HepG2 (cell line): ENCODE data around the gene TPI1. TPM values are rescaled to one million over a fixed set of nuclear protein-coding genes. Genes with fewer than 3 reads are reported as not detected.

Experiments used
- ARNTL ChIP-seq: sonication (generic); formaldehyde crosslinking; IDR thresholded peaks from 2 replicates; pipeline ENCODE4 v1.4.0; 2020; ENCODE audit warnings: mild to moderate bottlenecking, missing genetic modification reagents
- CAMTA2 ChIP-seq: sonication (generic); formaldehyde crosslinking; IDR thresholded peaks from 2 replicates; pipeline ENCODE4 v1.4.0; 2020; ENCODE audit warnings: mild to moderate bottlenecking, missing genetic modification reagents, borderline replicate concordance
- CBX5 ChIP-seq: sonication (generic); formaldehyde crosslinking; IDR thresholded peaks from 2 replicates; pipeline ENCODE4 v1.4.0; 2020; ENCODE audit warnings: missing genetic modification reagents, borderline replicate concordance
- EED ChIP-seq: sonication (generic); formaldehyde crosslinking; IDR thresholded peaks from 2 replicates; pipeline ENCODE4 v1.5.0; 2020; ENCODE audit warnings: mild to moderate bottlenecking, missing genetic modification reagents
- HHEX ChIP-seq: IDR thresholded peaks from 2 replicates; pipeline ENCODE4 v1.6.1; 2016; ENCODE audit warnings: control low read depth
- HMGA1 ChIP-seq: sonication (generic); formaldehyde crosslinking; conservative IDR thresholded peaks from 2 replicates; pipeline ENCODE4 v1.4.0; 2020; ENCODE audit warnings: missing genetic modification reagents
- HMGXB4 ChIP-seq, 2 experiments: sonication (generic) in 1 of 2; formaldehyde crosslinking in 1 of 2; IDR thresholded peaks; 2 replicates each; pipeline versions ENCODE4 v1.4.0 to v1.6.1; 2018 to 2020; ENCODE audit warnings: missing genetic modification reagents in 2 of 2, borderline replicate concordance in 1 of 2, low read depth in 1 of 2, mild to moderate bottlenecking in 1 of 2, missing biosample characterization in 1 of 2
- HOXA3 ChIP-seq: sonication (generic); formaldehyde crosslinking; IDR thresholded peaks from 2 replicates; pipeline ENCODE4 v1.5.0; 2020; ENCODE audit warnings: missing genetic modification reagents
- KAT7 ChIP-seq: IDR thresholded peaks from 2 replicates; pipeline ENCODE4 v1.6.1; 2018; ENCODE audit warnings: borderline replicate concordance, missing compliant biosample characterization
- MXD4 ChIP-seq: IDR thresholded peaks from 2 replicates; pipeline ENCODE4 v1.6.1; 2016; ENCODE audit warnings: mild to moderate bottlenecking, missing biosample characterization, missing genetic modification reagents
- PPARG ChIP-seq: conservative IDR thresholded peaks from 2 replicates; pipeline ENCODE4 v1.6.1; 2016; ENCODE audit warnings: missing biosample characterization, missing genetic modification reagents
- SOX13 ChIP-seq, 3 experiments: fragments of 450-650 bp in 1 of 3; sonication (generic) in 1 of 3; formaldehyde crosslinking in 1 of 3; IDR thresholded peaks in 2 of 3; conservative IDR thresholded peaks in 1 of 3; 2 replicates each; pipeline versions ENCODE4 v1.5.0 to v1.6.1; 2016 to 2020; ENCODE audit warnings: antibody characterized with exemption in 1 of 3, mild to moderate bottlenecking in 1 of 3, missing compliant biosample characterization in 1 of 3, missing genetic modification reagents in 1 of 3, moderate library complexity in 1 of 3
- TBX2 ChIP-seq: sonication (generic); formaldehyde crosslinking; IDR thresholded peaks from 2 replicates; pipeline ENCODE4 v1.5.0; 2020; ENCODE audit warnings: missing genetic modification reagents, mild to moderate bottlenecking, borderline replicate concordance
- TFE3 ChIP-seq: IDR thresholded peaks from 2 replicates; pipeline ENCODE4 v1.6.1; 2016
- TGIF2 ChIP-seq: IDR thresholded peaks from 2 replicates; pipeline ENCODE4 v1.6.1; 2016; ENCODE audit warnings: control low read depth, missing compliant biosample characterization
- ZNF496 ChIP-seq: sonication (generic); formaldehyde crosslinking; IDR thresholded peaks from 2 replicates; pipeline ENCODE4 v1.8.1; 2023; ENCODE audit warnings: mild to moderate bottlenecking, moderate library complexity, missing genetic modification reagents; ENCODE audit not compliant: insufficient replicate concordance
- ZNF598 ChIP-seq: sonication (generic); formaldehyde crosslinking; IDR thresholded peaks from 2 replicates; pipeline ENCODE4 v1.5.1; 2020; ENCODE audit warnings: mild to moderate bottlenecking, missing genetic modification reagents, borderline replicate concordance
- ZSCAN25 ChIP-seq: sonication (generic); formaldehyde crosslinking; IDR thresholded peaks from 2 replicates; pipeline ENCODE4 v1.8.0; 2022; ENCODE audit warnings: mild to moderate bottlenecking, missing genetic modification reagents
- polyA plus RNA-seq, 8 experiments: library from polyadenylated mRNA; depleted of rRNA in 3 of 8; stranded (reverse) in 7 of 8; unstranded in 1 of 8; fragments of >200 nt; fragmentation: Illumina TruSeq in 4 of 8; extraction: Trizol in 4 of 8; gene quantifications; 2 replicates each; pipeline versions ENCODE4 v1.2.1 to v1.2.3, GENCODE V29; 2011 to 2016; ENCODE audit warnings: low read depth in 4 of 8, missing spikeins in 1 of 8, mixed read lengths in 1 of 8; ENCODE audit not compliant: insufficient read depth in 1 of 8
- total RNA-seq, 5 experiments: library from RNA; depleted of rRNA; stranded (reverse); fragments of >200 nt; fragmentation: Illumina TruSeq; extraction: Trizol; gene quantifications; 2 replicates each; pipeline ENCODE4 v1.2.3, GENCODE V29; 2016; ENCODE audit warnings: low read depth in 1 of 5
- TF ChIP-seq, protein P1 (sequence below): sonication (generic); formaldehyde crosslinking; IDR thresholded peaks from 2 replicates; pipeline ENCODE4 v1.4.0; 2020; ENCODE audit warnings: low read depth, mild to moderate bottlenecking, missing genetic modification reagents
- TF ChIP-seq, protein P2 (sequence below): IDR thresholded peaks from 2 replicates; pipeline ENCODE4 v1.6.1; 2016; ENCODE audit warnings: low read depth, borderline replicate concordance

The TPI1 gene
- total and polyA plus RNA-seq, 2 of the 13 experiments (the other 11 are each of a cell fraction or from before 2014, with no cell fraction given): 945 to 2,535 TPM

DNA sequence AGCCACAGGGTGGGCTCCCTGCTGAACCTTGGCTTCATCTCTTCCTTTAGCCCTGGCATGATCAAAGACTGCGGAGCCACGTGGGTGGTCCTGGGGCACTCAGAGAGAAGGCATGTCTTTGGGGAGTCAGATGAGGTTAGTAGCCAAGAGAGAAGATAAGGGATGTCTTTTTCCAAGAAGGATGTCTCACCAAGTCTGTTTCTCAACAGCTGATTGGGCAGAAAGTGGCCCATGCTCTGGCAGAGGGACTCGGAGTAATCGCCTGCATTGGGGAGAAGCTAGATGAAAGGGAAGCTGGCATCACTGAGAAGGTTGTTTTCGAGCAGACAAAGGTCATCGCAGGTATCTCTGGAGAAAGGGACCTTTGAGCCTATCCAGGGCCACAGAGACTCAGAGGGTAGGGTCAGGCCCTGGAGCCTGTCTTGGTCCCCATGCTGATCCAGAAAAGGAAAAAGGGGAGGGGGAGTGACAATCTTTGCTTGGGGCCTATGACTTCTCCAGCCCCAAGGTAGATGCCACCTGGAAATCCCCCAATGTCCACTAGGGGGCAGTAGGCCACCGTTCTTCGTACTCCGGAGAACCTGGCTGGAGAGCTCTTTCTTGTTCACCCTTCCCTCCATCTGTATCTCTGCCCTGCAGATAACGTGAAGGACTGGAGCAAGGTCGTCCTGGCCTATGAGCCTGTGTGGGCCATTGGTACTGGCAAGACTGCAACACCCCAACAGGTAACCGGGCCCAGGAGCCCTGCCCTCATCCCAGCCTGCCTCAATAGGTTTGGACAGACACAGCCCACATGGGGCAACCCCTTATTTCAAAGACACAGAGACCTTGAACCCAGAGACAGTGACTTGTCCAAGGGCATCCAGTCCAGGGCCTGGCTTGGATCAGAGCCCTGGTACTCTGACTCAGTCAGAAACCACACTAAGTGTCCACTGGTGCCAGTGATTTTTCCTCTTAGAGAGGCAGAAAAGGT, 2.0 kb downstream of the TPI1 start (continued):
- no peak for TF ChIP-seq TFE3
- no peak for TF ChIP-seq SOX13 (IDR thresholded peaks at IDR 0.05)
- TF ChIP-seq SOX13 (CRISPR knock-in tag; conservative IDR thresholded peaks at IDR 0.05 in 1 of 2, IDR thresholded peaks at IDR 0.05 in 1 of 2): 0 out of 4 replicates have a peak, but pooled peaks of 1 of the 2 experiments have one; percentile 7
- TF ChIP-seq CBX5 (CRISPR knock-in tag): no peak
- no peak for TF ChIP-seq HMGA1 (CRISPR knock-in tag)
- no peak for TF ChIP-seq HHEX (CRISPR knock-in tag)
- TF ChIP-seq HMGXB4 (CRISPR knock-in tag; IDR thresholded peaks at IDR 0.05; ENCODE audit: borderline replicate concordance in 1 of 2, low read depth in 1 of 2): peak; percentile 56 to 62; a peak in 2 of 4 replicates
- TF ChIP-seq TBX2 (CRISPR knock-in tag): 0 out of 2 replicates have a peak, but pooled peaks have one; percentile 38
- TF ChIP-seq MXD4 (CRISPR knock-in tag): no peak
- no peak for TF ChIP-seq EED (CRISPR knock-in tag)
- TF ChIP-seq CAMTA2 (CRISPR knock-in tag): no peak
- no peak for TF ChIP-seq KAT7
- TF ChIP-seq, protein P1, sequence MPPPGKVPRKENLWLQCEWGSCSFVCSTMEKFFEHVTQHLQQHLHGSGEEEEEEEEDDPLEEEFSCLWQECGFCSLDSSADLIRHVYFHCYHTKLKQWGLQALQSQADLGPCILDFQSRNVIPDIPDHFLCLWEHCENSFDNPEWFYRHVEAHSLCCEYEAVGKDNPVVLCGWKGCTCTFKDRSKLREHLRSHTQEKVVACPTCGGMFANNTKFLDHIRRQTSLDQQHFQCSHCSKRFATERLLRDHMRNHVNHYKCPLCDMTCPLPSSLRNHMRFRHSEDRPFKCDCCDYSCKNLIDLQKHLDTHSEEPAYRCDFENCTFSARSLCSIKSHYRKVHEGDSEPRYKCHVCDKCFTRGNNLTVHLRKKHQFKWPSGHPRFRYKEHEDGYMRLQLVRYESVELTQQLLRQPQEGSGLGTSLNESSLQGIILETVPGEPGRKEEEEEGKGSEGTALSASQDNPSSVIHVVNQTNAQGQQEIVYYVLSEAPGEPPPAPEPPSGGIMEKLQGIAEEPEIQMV (CRISPR knock-in tag): no peak
- TF ChIP-seq ARNTL (CRISPR knock-in tag): 0 out of 2 replicates have a peak, but pooled peaks have one; percentile 32
- no peak for TF ChIP-seq ZNF496
- TF ChIP-seq PPARG (CRISPR knock-in tag): 0 out of 2 replicates have a peak, but pooled peaks have one; percentile 26
- no peak for TF ChIP-seq ZNF598 (CRISPR knock-in tag)
- 0 out of 2 replicates have a peak, but pooled peaks have one; percentile 16 for TF ChIP-seq TGIF2 (CRISPR knock-in tag)
- 0 out of 2 replicates have a peak, but pooled peaks have one; percentile 10 for TF ChIP-seq HOXA3
- 0 out of 2 replicates have a peak, but pooled peaks have one; percentile 54 for TF ChIP-seq ZSCAN25 (CRISPR knock-in tag)
- TF ChIP-seq, protein P2, sequence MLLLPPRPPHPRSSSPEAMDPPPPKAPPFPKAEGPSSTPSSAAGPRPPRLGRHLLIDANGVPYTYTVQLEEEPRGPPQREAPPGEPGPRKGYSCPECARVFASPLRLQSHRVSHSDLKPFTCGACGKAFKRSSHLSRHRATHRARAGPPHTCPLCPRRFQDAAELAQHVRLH (CRISPR knock-in tag): peak; percentile 17; the same call in 1 of the 2 replicates
